Gastrocnemius medialis (tissue), 4 donors: Measurements from ENCODE around the gene MACROD2. TPM values are rescaled to one million over a fixed set of nuclear protein-coding genes. Genes with fewer than 3 reads are reported as not detected.

ENCODE experiments used
- ATAC-seq, 2 donors: fragments of 150-250 bp; one replicate each; pipeline ENCODE4 v1.9.1; 2016
- DNase-seq, 2 donors: peaks; one replicate each; pipeline ENCODE4 v3.0.0-alpha.2; 2019
- H3K27ac ChIP-seq, 4 donors: fragments of 200-600 bp; sonication (generic); 1 replicate in 1 of 4; 2 replicates in 3 of 4; pipeline ENCODE4 v1.5.1; 2016 to 2018; ENCODE audit warnings: mild to moderate bottlenecking in 2 of 4, moderate library complexity in 1 of 4
- H3K27me3 ChIP-seq, 3 donors: fragments of 200-600 bp; sonication (generic) in 2 of 3; 1 replicate in 1 of 3; 2 replicates in 2 of 3; pipeline versions ENCODE4 v1.5.1 to v1.6.0; 2016 to 2019; ENCODE audit warnings: mild to moderate bottlenecking in 1 of 3, moderate library complexity in 1 of 3
- H3K36me3 ChIP-seq, 2 donors: fragments of 200-600 bp; sonication (generic) in 1 of 2; one replicate each; pipeline ENCODE4 v1.5.1; 2017 to 2018
- H3K4me1 ChIP-seq, 2 donors: fragments of 200-600 bp; sonication (generic) in 1 of 2; one replicate each; pipeline ENCODE4 v1.5.1; 2016 to 2017; ENCODE audit warnings: mild to moderate bottlenecking in 2 of 2
- H3K4me3 ChIP-seq, 4 donors: fragments of 200-600 bp; sonication (generic) in 3 of 4; 1 replicate in 1 of 4; 2 replicates in 3 of 4; pipeline ENCODE4 v1.5.1; 2016 to 2019; ENCODE audit warnings: mild to moderate bottlenecking in 2 of 4
- H3K9me3 ChIP-seq, 3 donors: fragments of 200-600 bp; sonication (generic) in 2 of 3; 1 replicate in 1 of 3; 2 replicates in 2 of 3; pipeline ENCODE4 v1.5.1; 2016 to 2019
- POLR2A ChIP-seq, 2 donors: fragments of 450-650 bp; IDR thresholded peaks; one replicate each; pipeline ENCODE4 v1.6.1; 2017; ENCODE audit warnings: antibody characterized with exemption in 2 of 2, mild to moderate bottlenecking in 2 of 2, moderate library complexity in 2 of 2
- in situ Hi-C, 4 donors: fragments of 200-750 bp; cut with MboI; loops; one replicate each; pipeline versions ENCODE4 v1.15.0 to v1.8.0; 2017; ENCODE audit warnings: low sequenced_read_pairs in 4 of 4
- intact Hi-C: fragments of 100-400 bp; cut with DNase I; formaldehyde crosslinking; loops from one replicate; pipeline ENCODE4 v1.15.1; 2023; ENCODE audit warnings: low total_unique reads
- total RNA-seq, 4 donors: library from RNA; depleted of rRNA; stranded (reverse); fragments of >200 nt; gene quantifications; one replicate each; pipeline versions ENCODE4 v1.1.0 to v1.2.3, GENCODE V29; 2016
- TF ChIP-seq, protein P1 (sequence below), 5 experiments: fragments of 450-650 bp in 3 of 5; fragments of 200-600 bp in 2 of 5; sonication (generic) in 2 of 5; IDR thresholded peaks in 4 of 5; conservative IDR thresholded peaks in 1 of 5; 1 replicate in 4 of 5; 2 replicates in 1 of 5; pipeline ENCODE4 v1.5.1; 2016 to 2019; ENCODE audit warnings: antibody characterized with exemption in 5 of 5, mild to moderate bottlenecking in 3 of 5, moderate library complexity in 3 of 5

Gene MACROD2
- total RNA-seq, 4 donors from 2014 or later, result 1.8 to 10.2 (median 3.6) TPM

GRCh38 chr20:15496501-15497039, 1501.3 kb downstream of the MACROD2 start:
- H3K36me3 ChIP-seq, result no peaks in the 10 kb centered on the region
- no peak for TF ChIP-seq POLR2A (IDR thresholded peaks at IDR 0.05)
- TF ChIP-seq, protein P1, sequence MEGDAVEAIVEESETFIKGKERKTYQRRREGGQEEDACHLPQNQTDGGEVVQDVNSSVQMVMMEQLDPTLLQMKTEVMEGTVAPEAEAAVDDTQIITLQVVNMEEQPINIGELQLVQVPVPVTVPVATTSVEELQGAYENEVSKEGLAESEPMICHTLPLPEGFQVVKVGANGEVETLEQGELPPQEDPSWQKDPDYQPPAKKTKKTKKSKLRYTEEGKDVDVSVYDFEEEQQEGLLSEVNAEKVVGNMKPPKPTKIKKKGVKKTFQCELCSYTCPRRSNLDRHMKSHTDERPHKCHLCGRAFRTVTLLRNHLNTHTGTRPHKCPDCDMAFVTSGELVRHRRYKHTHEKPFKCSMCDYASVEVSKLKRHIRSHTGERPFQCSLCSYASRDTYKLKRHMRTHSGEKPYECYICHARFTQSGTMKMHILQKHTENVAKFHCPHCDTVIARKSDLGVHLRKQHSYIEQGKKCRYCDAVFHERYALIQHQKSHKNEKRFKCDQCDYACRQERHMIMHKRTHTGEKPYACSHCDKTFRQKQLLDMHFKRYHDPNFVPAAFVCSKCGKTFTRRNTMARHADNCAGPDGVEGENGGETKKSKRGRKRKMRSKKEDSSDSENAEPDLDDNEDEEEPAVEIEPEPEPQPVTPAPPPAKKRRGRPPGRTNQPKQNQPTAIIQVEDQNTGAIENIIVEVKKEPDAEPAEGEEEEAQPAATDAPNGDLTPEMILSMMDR (IDR thresholded peaks at IDR 0.05 in 4 of 5, conservative IDR thresholded peaks at IDR 0.05 in 1 of 5), result no peak
- no peaks in the 10 kb centered on the region for H3K27me3 ChIP-seq
- no peak overlapping the region for H3K4me3 ChIP-seq
- in situ Hi-C loops (no loop called here), intact Hi-C loops (no loop called here)
- no peak overlapping the region for H3K27ac ChIP-seq
- DNase-seq (no peak), ATAC-seq (no peak)
- no peaks in the 10 kb centered on the region for H3K4me1 ChIP-seq
- no peaks in the 10 kb centered on the region for H3K9me3 ChIP-seq

DNA sequence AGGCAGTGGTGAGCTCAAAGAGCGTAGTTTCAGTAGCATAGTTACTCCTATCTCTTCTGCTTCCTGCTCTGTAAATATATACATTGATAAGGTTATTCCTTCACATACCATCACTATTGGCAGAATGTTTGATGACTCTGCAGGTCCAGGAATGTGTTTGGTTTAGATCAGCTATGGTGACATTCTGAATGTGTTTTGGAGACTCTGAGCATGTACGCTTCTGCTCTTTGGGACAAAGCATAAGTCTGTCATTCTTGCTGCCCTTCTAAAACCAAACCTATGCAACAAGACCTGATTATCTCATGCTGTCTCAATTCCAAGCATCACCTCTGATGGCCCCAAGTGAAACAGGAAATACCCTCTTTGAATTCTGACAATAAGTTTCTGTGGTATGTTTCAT, 1503.6 kb downstream of the MACROD2 start:
- no peaks in the 10 kb centered on the region for H3K4me1 ChIP-seq
- TF ChIP-seq, protein P1 (IDR thresholded peaks at IDR 0.05 in 4 of 5, conservative IDR thresholded peaks at IDR 0.05 in 1 of 5), result no peak
- no peak for TF ChIP-seq POLR2A (IDR thresholded peaks at IDR 0.05)
- intact Hi-C loops (no loop called here), in situ Hi-C loops (no loop called here)
- H3K36me3 ChIP-seq, result no peaks in the 10 kb centered on the region
- H3K9me3 ChIP-seq, result no peaks in the 10 kb centered on the region
- ATAC-seq, result no peak
- H3K4me3 ChIP-seq, result no peak overlapping the region
- no peak for DNase-seq
- no peaks in the 10 kb centered on the region for H3K27me3 ChIP-seq
- H3K27ac ChIP-seq, result no peak overlapping the region

DNA sequence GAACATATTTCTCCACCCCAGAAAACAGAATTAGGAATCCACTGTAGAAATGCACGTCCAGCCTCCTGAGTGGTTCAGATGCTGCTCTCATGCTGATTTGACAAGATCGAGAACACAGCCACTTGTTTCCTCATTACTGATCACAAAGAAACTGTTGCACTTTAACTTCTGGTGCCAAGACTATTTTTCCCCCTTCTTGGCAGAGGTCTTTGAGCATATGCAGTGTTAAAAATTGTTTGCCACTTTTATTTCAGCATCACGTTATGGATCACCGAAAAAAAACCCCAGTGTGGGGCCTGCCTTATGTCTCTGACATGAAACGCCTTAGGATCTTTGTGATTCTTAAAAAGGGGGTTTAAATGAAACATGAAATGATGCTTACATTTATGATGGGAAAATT, 1511.0 kb downstream of the MACROD2 start:
- H3K4me1 ChIP-seq, result no peaks in the 10 kb centered on the region
- no peak overlapping the region for H3K27ac ChIP-seq
- intact Hi-C loops (no loop called here), in situ Hi-C loops (no loop called here)
- no peaks in the 10 kb centered on the region for H3K27me3 ChIP-seq
- no peak for ATAC-seq
- DNase-seq, result no peak
- no peaks in the 10 kb centered on the region for H3K36me3 ChIP-seq
- TF ChIP-seq, protein P1 (IDR thresholded peaks at IDR 0.05 in 4 of 5, conservative IDR thresholded peaks at IDR 0.05 in 1 of 5), result no peak
- no peak for TF ChIP-seq POLR2A (IDR thresholded peaks at IDR 0.05)
- H3K9me3 ChIP-seq, result no peaks in the 10 kb centered on the region
- no peak overlapping the region for H3K4me3 ChIP-seq

DNA sequence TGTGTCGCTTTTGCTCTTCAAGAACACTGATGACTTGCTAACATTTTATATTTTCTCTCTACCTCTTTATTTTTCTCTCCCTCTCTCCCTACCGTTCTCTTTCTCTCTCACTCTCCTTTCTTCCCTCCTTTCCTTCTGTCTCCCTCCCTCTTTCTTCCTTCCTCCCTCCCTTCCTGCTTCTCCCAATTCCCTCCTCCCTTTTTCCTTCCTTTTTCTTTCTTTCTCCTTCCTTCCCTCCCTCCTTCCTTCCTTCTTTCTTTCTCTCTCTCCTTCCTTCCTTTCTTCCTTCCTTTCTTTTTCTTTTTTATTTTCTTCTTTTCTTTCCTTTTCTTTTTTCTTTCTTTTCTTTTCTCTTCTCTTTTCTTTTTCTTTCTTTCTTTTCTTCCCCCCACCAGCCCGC, 1511.8 kb downstream of the MACROD2 start:
- Histone ChIP-seq H3K27ac (no peak overlapping the region), H3K4me3 (no peak overlapping the region), H3K4me1 (no peaks in the 10 kb centered on the region), H3K27me3 (no peaks in the 10 kb centered on the region), H3K36me3 (no peaks in the 10 kb centered on the region), H3K9me3 (no peaks in the 10 kb centered on the region)
- ATAC-seq (no peak), DNase-seq (no peak)
- TF ChIP-seq, protein P1 (IDR thresholded peaks at IDR 0.05 in 4 of 5, conservative IDR thresholded peaks at IDR 0.05 in 1 of 5), result no peak
- TF ChIP-seq POLR2A (IDR thresholded peaks at IDR 0.05), result no peak
- intact Hi-C loops, result no loop called here
- in situ Hi-C loops, result no loop called here

DNA sequence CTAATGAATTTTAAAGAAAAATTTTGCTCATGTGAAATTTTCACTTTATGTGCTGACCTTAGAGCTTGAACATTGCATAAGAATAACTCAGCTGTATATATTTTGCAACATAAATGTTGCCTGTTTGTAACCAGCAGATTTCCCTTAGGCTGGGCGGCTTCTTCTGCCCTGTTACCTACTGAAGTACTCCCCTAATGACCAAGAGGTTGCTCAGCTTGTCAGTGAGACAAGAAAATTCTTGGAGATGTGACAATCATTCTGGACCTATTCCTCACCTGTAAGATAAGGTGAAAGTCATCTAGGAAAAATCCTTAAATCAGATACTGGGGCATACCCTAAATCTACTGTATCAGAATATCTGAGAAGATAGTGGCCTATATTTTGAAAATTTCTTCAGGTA, 1516.2 kb downstream of the MACROD2 start:
- in situ Hi-C loops (no loop called here), intact Hi-C loops (no loop called here)
- Histone ChIP-seq H3K36me3 (no peaks in the 10 kb centered on the region), H3K4me1 (no peaks in the 10 kb centered on the region), H3K27me3 (no peaks in the 10 kb centered on the region), H3K27ac (no peak overlapping the region), H3K9me3 (no peaks in the 10 kb centered on the region), H3K4me3 (no peak overlapping the region)
- ATAC-seq, result no peak
- no peak for DNase-seq
- no peak for TF ChIP-seq POLR2A (IDR thresholded peaks at IDR 0.05)
